IMR-90 (cell line): ENCODE data around the gene ZFAND4. TPM values are rescaled to one million over a fixed set of nuclear protein-coding genes. Genes with fewer than 3 reads are reported as not detected.

Experiments
- ATAC-seq: fragments of 200-7000 bp; cut with Tn5 transposase; 2 replicates; pipeline ENCODE4 v1.9.1; 2020; ENCODE audit warnings: low read depth, mild to moderate bottlenecking, moderate library complexity
- BruUV-seq: library from RNA; stranded (reverse); fragments of 400-500 nt; replicated peaks from 2 replicates; lab custom pipeline; 2021; lab: Mats Ljungman, UMichigan
- CTCF ChIA-PET: fragments of 300-600 bp; formaldehyde crosslinking; extraction: SDS; loops from one replicate; lab custom pipeline; 2021; ENCODE audit warnings: antibody characterized with exemption; lab: Yijun Ruan, JAX
- POLR2A ChIA-PET: fragments of 300-600 bp; sonication (Branson Sonifier 250); formaldehyde crosslinking; loops from one replicate; lab custom pipeline; 2022; ENCODE audit warnings: antibody characterized with exemption; ENCODE audit not compliant: unreplicated experiment; lab: Charles Lee
- DNase-seq: peaks from one replicate; pipeline ENCODE4 v3.0.0; 2013
- H2AFZ ChIP-seq: replicated peaks from 2 replicates; pipeline ENCODE3; 2013; ENCODE audit warnings: low read length, mild to moderate bottlenecking; ENCODE audit not compliant: poor library complexity
- H2AK5ac ChIP-seq: 2 replicates; pipeline ENCODE4 v1.6.1; 2013; ENCODE audit warnings: low read depth, low read length, inconsistent platforms
- H2AK9ac ChIP-seq: replicated peaks from 2 replicates; pipeline ENCODE3; 2013; ENCODE audit warnings: mild to moderate bottlenecking, low read depth, low read length, moderate library complexity; ENCODE audit not compliant: poor library complexity
- H2BK120ac ChIP-seq: 2 replicates; pipeline ENCODE4 v1.6.1; 2013; ENCODE audit warnings: low read depth, low read length, inconsistent platforms
- H2BK15ac ChIP-seq: 3 replicates; pipeline ENCODE4 v1.6.1; 2013; ENCODE audit warnings: low read depth, low read length, inconsistent platforms
- H2BK20ac ChIP-seq: 2 replicates; pipeline ENCODE4 v1.6.1; 2013; ENCODE audit warnings: low read depth, mild to moderate bottlenecking, inconsistent platforms, low read length, moderate library complexity
- H2BK5ac ChIP-seq: 2 replicates; pipeline ENCODE4 v1.6.1; 2013; ENCODE audit warnings: mild to moderate bottlenecking, low read depth, low read length, inconsistent platforms; ENCODE audit not compliant: poor library complexity, severe bottlenecking
- H3K14ac ChIP-seq: replicated peaks from 2 replicates; pipeline ENCODE4 v1.6.1; 2013; ENCODE audit warnings: low read depth, low read length, inconsistent platforms
- H3K18ac ChIP-seq: 2 replicates; pipeline ENCODE4 v1.6.1; 2013; ENCODE audit warnings: low read depth, low read length, control low read depth
- H3K23ac ChIP-seq: 2 replicates; pipeline ENCODE4 v1.6.1; 2013; ENCODE audit warnings: low read depth, low read length, inconsistent platforms
- H3K27ac ChIP-seq: 2 replicates; pipeline ENCODE4 v1.5.1; 2013; ENCODE audit warnings: mild to moderate bottlenecking, control low read depth, low read length; ENCODE audit not compliant: insufficient read depth
- H3K27me3 ChIP-seq: 2 replicates; pipeline ENCODE4 v1.6.1; 2013; ENCODE audit warnings: low read length; ENCODE audit not compliant: control insufficient read depth, insufficient read depth
- H3K36me3 ChIP-seq: 2 replicates; pipeline ENCODE4 v1.6.1; 2013; ENCODE audit warnings: low read length, mixed read lengths; ENCODE audit not compliant: control insufficient read depth, insufficient read depth
- H3K4ac ChIP-seq: 2 replicates; pipeline ENCODE4 v1.6.1; 2013; ENCODE audit warnings: low read depth, low read length, inconsistent platforms
- H3K4me1 ChIP-seq: 2 replicates; pipeline ENCODE4 v1.6.1; 2013; ENCODE audit warnings: low read length, mixed read lengths; ENCODE audit not compliant: control insufficient read depth, insufficient read depth
- H3K4me2 ChIP-seq: 2 replicates; pipeline ENCODE4 v1.6.1; 2013; ENCODE audit warnings: low read depth, mild to moderate bottlenecking, control low read depth, low read length, moderate library complexity
- H3K4me3 ChIP-seq: 2 replicates; pipeline ENCODE4 v1.5.1; 2013; ENCODE audit warnings: low read depth, mild to moderate bottlenecking, control low read depth, low read length, moderate library complexity; ENCODE audit not compliant: insufficient read depth
- H3K56ac ChIP-seq: 2 replicates; pipeline ENCODE4 v1.6.1; 2013; ENCODE audit warnings: low read length, inconsistent platforms; ENCODE audit not compliant: insufficient read depth; ENCODE audit errors: extremely low read depth
- H3K79me1 ChIP-seq, 2 experiments: 2 replicates each; pipeline ENCODE4 v1.6.1; 2013; ENCODE audit warnings: low read length in 2 of 2, inconsistent platforms in 1 of 2, low read depth in 1 of 2
- H3K9ac ChIP-seq: 2 replicates; pipeline ENCODE4 v1.6.1; 2013; ENCODE audit warnings: low read depth, low read length, control low read depth
- H3K9me1 ChIP-seq: 2 replicates; pipeline ENCODE4 v1.6.1; 2013; ENCODE audit warnings: low read length, inconsistent platforms; ENCODE audit not compliant: insufficient read depth
- H3K9me3 ChIP-seq: 2 replicates; pipeline ENCODE4 v1.6.1; 2013; ENCODE audit warnings: low read length; ENCODE audit not compliant: control insufficient read depth, insufficient read depth
- H4K20me1 ChIP-seq: 2 replicates; pipeline ENCODE4 v1.6.1; 2013; ENCODE audit warnings: low read length, inconsistent platforms; ENCODE audit not compliant: insufficient read depth
- H4K5ac ChIP-seq: 2 replicates; pipeline ENCODE4 v1.6.1; 2013; ENCODE audit warnings: mild to moderate bottlenecking, low read depth, low read length, control low read depth
- H4K8ac ChIP-seq, 2 experiments: 2 replicates each; pipeline ENCODE4 v1.6.1; 2013; ENCODE audit warnings: low read depth in 2 of 2, low read length in 2 of 2, control low read depth in 1 of 2, inconsistent platforms in 1 of 2
- H4K91ac ChIP-seq: 2 replicates; pipeline ENCODE4 v1.6.1; 2013; ENCODE audit warnings: low read depth, low read length, inconsistent platforms; ENCODE audit not compliant: insufficient read depth
- BHLHE40 ChIP-seq: fragments of 150-350 bp; IDR thresholded peaks from 2 replicates; pipeline ENCODE4 v1.6.1; 2016; ENCODE audit warnings: mild to moderate bottlenecking, low read depth, low read length
- CEBPB ChIP-seq: IDR thresholded peaks from 2 replicates; pipeline ENCODE4 v1.6.1; 2012; ENCODE audit warnings: low read depth, low read length, improper control_type of control experiment
- CHD1 ChIP-seq: IDR thresholded peaks from 2 replicates; pipeline ENCODE4 v1.6.1; 2012; ENCODE audit warnings: low read depth, low read length, improper control_type of control experiment
- FOS ChIP-seq: fragments of 150-350 bp; IDR thresholded peaks from 2 replicates; pipeline ENCODE4 v1.6.1; 2016; ENCODE audit warnings: low read depth, low read length
- MAFK ChIP-seq: IDR thresholded peaks from 2 replicates; pipeline ENCODE4 v1.6.1; 2012; ENCODE audit warnings: low read depth, low read length, improper control_type of control experiment
- MAZ ChIP-seq: IDR thresholded peaks from 2 replicates; pipeline ENCODE4 v1.6.1; 2012; ENCODE audit warnings: low read depth, mild to moderate bottlenecking, low read length, improper control_type of control experiment, moderate library complexity, borderline replicate concordance
- MXI1 ChIP-seq: IDR thresholded peaks from 2 replicates; pipeline ENCODE4 v1.6.1; 2012; ENCODE audit warnings: low read depth, mild to moderate bottlenecking, low read length, moderate library complexity, borderline replicate concordance
- NFE2L2 ChIP-seq: fragments of 150-350 bp; IDR thresholded peaks from 2 replicates; pipeline ENCODE4 v1.6.1; 2016; ENCODE audit warnings: low read depth, mild to moderate bottlenecking, low read length
- POLR2A ChIP-seq: IDR thresholded peaks from 2 replicates; pipeline ENCODE4 v1.6.1; 2012; ENCODE audit warnings: mild to moderate bottlenecking, low read depth, low read length
- RAD21 ChIP-seq: IDR thresholded peaks from 2 replicates; pipeline ENCODE4 v1.6.1; 2012; ENCODE audit warnings: low read length, improper control_type of control experiment
- RCOR1 ChIP-seq: IDR thresholded peaks from 2 replicates; pipeline ENCODE4 v1.6.1; 2012; ENCODE audit warnings: mild to moderate bottlenecking, low read length, improper control_type of control experiment; ENCODE audit not compliant: insufficient replicate concordance
- RFX5 ChIP-seq: IDR thresholded peaks from 2 replicates; pipeline ENCODE4 v1.8.0; 2012; ENCODE audit warnings: low read depth, mild to moderate bottlenecking, low read length, moderate library complexity
- SMC3 ChIP-seq: fragments of 150-350 bp; IDR thresholded peaks from 2 replicates; pipeline ENCODE4 v1.6.1; 2016; ENCODE audit warnings: low read depth, mild to moderate bottlenecking, antibody characterized with exemption, low read length, moderate library complexity
- WGBS, 2 experiments: methylation state at CpG; one replicate each; pipeline versions ENCODE4 v1.1.5 to v1.1.7; 2013; ENCODE audit warnings: missing lambda C conversion rate in 2 of 2; ENCODE audit not compliant: insufficient read length in 1 of 2; ENCODE audit errors: extremely low coverage in 2 of 2; 5-methylcytosine and 5-hydroxymethylcytosine counted together
- dilution Hi-C: fragments of 300-500 bp; cut with HindIII; formaldehyde crosslinking; loops from one replicate; pipeline ENCODE4 v1.14.3; 2018; ENCODE audit warnings: low sequenced_read_pairs; ENCODE audit not compliant: unreplicated experiment
- in situ Hi-C: fragments of 300-500 bp; cut with MboI; formaldehyde crosslinking; loops from 3 replicates; pipeline ENCODE4 v1.14.3; 2019; ENCODE audit warnings: low sequenced_read_pairs, inconsistent platforms, mixed read lengths
- intact Hi-C: fragments of 100-400 bp; cut with micrococcal nuclease; formaldehyde crosslinking; loops from 2 replicates; pipeline ENCODE4 v1.10.0; 2022
- polyA plus RNA-seq, 3 experiments: library from polyadenylated mRNA; depleted of rRNA; stranded (reverse); fragments of >200 nt; gene quantifications; 2 replicates each; pipeline ENCODE4 v1.2.3, GENCODE V29; 2012; ENCODE audit warnings: low replicate concordance in 1 of 3
- total RNA-seq: library from RNA; depleted of rRNA; stranded (reverse); fragments of >200 nt; gene quantifications from 2 replicates; pipeline ENCODE4 v1.2.3, GENCODE V29; 2012
- TF ChIP-seq, protein P1 (sequence below): fragments of 150-350 bp; IDR thresholded peaks from 2 replicates; pipeline ENCODE4 v1.6.1; 2016; ENCODE audit warnings: low read depth, mild to moderate bottlenecking, low read length, moderate library complexity, borderline replicate concordance
- TF ChIP-seq, protein P2 (sequence below): fragments of 150-350 bp; IDR thresholded peaks from 2 replicates; pipeline ENCODE4 v1.6.1; 2017; ENCODE audit warnings: mild to moderate bottlenecking, antibody characterized with exemption, low read length, low read depth
- TF ChIP-seq, protein P3 (sequence below): conservative IDR thresholded peaks from 2 replicates; pipeline ENCODE4 v1.5.1; 2012; ENCODE audit warnings: mild to moderate bottlenecking, low read depth, low read length, improper control_type of control experiment

ZFAND4 gene
- total and polyA plus RNA-seq, 2 of the 4 experiments (the other 2 are of a cell fraction) = 2.0 to 3.4 TPM

DNA sequence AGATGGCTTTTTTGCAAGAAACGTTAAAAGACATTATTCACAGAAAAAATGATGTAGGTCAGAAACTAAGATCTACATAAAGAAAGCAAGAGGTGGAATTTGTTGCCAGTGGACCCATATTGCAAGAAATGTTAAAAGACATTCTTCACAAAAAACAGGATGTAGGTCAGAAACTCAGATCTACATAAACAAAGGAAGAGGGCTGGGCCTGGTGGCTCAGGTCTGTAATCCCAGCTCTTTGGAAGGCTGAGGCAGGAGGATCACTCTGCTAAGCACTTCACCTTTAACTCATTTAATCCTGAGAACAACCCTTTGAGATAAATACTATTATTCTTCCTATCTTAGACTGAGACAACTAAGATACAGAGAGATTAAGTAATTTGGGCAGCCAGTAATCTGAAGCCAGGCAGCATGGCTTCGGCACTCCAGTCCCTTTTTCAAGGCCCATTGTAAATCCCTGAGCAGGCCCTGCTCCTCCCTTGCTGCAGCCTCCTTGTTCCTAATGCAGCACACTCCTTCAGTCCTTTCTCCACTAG is 11.6 kb downstream of the ZFAND4 start:
- H3K14ac ChIP-seq = no peak overlapping the region
- no peak overlapping the region for H3K23ac ChIP-seq
- no peak overlapping the region for H4K8ac ChIP-seq
- no peaks in the 10 kb centered on the region for H3K36me3 ChIP-seq
- H3K4me2 ChIP-seq = no peak overlapping the region
- no peak for DNase-seq
- no peak overlapping the region for H3K56ac ChIP-seq
- intact Hi-C loops (no loop called here), dilution Hi-C loops (no loop called here), in situ Hi-C loops (no loop called here)
- H4K91ac ChIP-seq = no peak overlapping the region
- CTCF ChIA-PET = no interaction called here
- no peaks in the 10 kb centered on the region for H3K9me3 ChIP-seq
- no peak overlapping the region for H2BK5ac ChIP-seq
- no peak for TF ChIP-seq CHD1
- no peak for TF ChIP-seq MAFK
- TF ChIP-seq, protein P1, sequence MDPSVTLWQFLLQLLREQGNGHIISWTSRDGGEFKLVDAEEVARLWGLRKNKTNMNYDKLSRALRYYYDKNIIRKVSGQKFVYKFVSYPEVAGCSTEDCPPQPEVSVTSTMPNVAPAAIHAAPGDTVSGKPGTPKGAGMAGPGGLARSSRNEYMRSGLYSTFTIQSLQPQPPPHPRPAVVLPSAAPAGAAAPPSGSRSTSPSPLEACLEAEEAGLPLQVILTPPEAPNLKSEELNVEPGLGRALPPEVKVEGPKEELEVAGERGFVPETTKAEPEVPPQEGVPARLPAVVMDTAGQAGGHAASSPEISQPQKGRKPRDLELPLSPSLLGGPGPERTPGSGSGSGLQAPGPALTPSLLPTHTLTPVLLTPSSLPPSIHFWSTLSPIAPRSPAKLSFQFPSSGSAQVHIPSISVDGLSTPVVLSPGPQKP = no peak
- TF ChIP-seq BHLHE40 = no peak
- no peak for TF ChIP-seq MAZ
- TF ChIP-seq MXI1 = no peak
- no peak for TF ChIP-seq RFX5
- no peak for TF ChIP-seq SMC3
- TF ChIP-seq, protein P2, sequence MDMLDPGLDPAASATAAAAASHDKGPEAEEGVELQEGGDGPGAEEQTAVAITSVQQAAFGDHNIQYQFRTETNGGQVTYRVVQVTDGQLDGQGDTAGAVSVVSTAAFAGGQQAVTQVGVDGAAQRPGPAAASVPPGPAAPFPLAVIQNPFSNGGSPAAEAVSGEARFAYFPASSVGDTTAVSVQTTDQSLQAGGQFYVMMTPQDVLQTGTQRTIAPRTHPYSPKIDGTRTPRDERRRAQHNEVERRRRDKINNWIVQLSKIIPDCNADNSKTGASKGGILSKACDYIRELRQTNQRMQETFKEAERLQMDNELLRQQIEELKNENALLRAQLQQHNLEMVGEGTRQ = no peak
- no peak for TF ChIP-seq RCOR1
- TF ChIP-seq FOS = no peak
- no peak for TF ChIP-seq NFE2L2
- TF ChIP-seq RAD21 = no peak
- no peak for TF ChIP-seq POLR2A
- no peak for TF ChIP-seq CEBPB
- TF ChIP-seq, protein P3, sequence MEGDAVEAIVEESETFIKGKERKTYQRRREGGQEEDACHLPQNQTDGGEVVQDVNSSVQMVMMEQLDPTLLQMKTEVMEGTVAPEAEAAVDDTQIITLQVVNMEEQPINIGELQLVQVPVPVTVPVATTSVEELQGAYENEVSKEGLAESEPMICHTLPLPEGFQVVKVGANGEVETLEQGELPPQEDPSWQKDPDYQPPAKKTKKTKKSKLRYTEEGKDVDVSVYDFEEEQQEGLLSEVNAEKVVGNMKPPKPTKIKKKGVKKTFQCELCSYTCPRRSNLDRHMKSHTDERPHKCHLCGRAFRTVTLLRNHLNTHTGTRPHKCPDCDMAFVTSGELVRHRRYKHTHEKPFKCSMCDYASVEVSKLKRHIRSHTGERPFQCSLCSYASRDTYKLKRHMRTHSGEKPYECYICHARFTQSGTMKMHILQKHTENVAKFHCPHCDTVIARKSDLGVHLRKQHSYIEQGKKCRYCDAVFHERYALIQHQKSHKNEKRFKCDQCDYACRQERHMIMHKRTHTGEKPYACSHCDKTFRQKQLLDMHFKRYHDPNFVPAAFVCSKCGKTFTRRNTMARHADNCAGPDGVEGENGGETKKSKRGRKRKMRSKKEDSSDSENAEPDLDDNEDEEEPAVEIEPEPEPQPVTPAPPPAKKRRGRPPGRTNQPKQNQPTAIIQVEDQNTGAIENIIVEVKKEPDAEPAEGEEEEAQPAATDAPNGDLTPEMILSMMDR = no peak
- no peak overlapping the region for H3K18ac ChIP-seq
- H2BK120ac ChIP-seq = no peak overlapping the region
- H3K79me1 ChIP-seq = no peaks in the 10 kb centered on the region
- no TSS peak for BruUV-seq
- H3K4ac ChIP-seq = no peak overlapping the region
- no peaks in the 10 kb centered on the region for H3K9me1 ChIP-seq
- POLR2A ChIA-PET = no interaction called here
- WGBS, 2 experiments = no CpG with 5 or more reads among the region's 2 CpGs
- no peak overlapping the region for H3K4me3 ChIP-seq
- ATAC-seq = no peak
- no peaks in the 10 kb centered on the region for H3K4me1 ChIP-seq
- H4K20me1 ChIP-seq = no peaks in the 10 kb centered on the region
- H2AK9ac ChIP-seq = no peak overlapping the region
- no peak overlapping the region for H2AFZ ChIP-seq
- H2BK15ac ChIP-seq = no peak overlapping the region
- H2BK20ac ChIP-seq = no peak overlapping the region
- no peak overlapping the region for H4K5ac ChIP-seq
- H3K27ac ChIP-seq = no peak overlapping the region
- H3K27me3 ChIP-seq = no peaks in the 10 kb centered on the region
- H3K9ac ChIP-seq = no peak overlapping the region
- no peak overlapping the region for H2AK5ac ChIP-seq
